ENCODE results near the gene HOXA7. TPM values are rescaled to one million over a fixed set of nuclear protein-coding genes. Genes with fewer than 3 reads are reported as not detected.
A peak's percentile ranks its signal among the peaks of the same experiment; 100 is the strongest.

HOXA7 gene
- total and polyA plus RNA-seq, 2 donors (not counting 1 experiment from before 2014, with no cell fraction given), result 0.37 TPM; not detected in 1

DNA sequence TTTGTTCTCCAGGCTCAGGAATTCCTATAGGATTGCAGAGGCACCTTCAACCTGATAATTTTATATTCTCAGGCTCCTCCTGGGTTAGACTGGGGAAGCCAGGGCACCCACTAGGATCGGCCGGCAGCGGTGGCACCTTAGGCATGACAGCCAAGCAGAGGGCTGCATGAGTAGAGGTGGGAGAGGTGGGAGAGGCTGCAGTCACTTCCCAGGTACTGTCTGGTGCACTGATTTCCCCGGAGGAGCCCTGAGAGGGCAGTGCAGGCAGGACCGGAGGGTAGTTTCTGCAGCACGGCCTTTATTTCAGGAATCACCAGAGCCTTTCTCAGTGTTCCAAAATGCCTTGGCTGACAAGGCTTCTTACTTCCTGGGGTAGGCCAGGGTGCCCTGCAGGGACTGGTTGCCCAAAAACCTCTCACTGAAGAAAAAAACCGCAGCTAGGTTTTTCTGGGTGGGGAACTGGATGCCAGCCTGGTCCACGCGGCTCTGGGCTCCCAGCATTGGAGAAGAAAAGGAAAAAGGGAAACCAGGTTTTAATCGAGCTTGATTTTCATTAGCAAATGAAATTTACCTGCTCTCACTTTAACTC, 47.0 kb upstream of the HOXA7 start:
- Histone ChIP-seq H3K4me3 (ENCODE audit: control extremely low read depth in 1 of 5, extremely low read depth in 1 of 5, insufficient read depth in 1 of 5, low read depth in 2 of 5, low read length in 4 of 5) (no peak overlapping the region), H2AFZ (ENCODE audit: insufficient read depth, low read depth, low read length, poor library complexity, severe bottlenecking) (no peak overlapping the region), H3K27me3 (replicated peaks in 1 of 4; ENCODE audit: control extremely low read depth in 1 of 4, control insufficient read depth in 3 of 4, insufficient read depth in 4 of 4, low read length in 3 of 4) (peaks cover 1 to 88% (median 85%) of the 10 kb centered on the region in 4 experiments), H3K4me1 (ENCODE audit: control insufficient read depth in 2 of 2, insufficient read depth in 2 of 2, low read length in 2 of 2) (peaks cover 45 to 67% of the 10 kb centered on the region in 2 donors), H3K27ac (ENCODE audit: low read length in 2 of 2) (no peak overlapping the region), H4K20me1 (ENCODE audit: control insufficient read depth, insufficient read depth, low read length, poor library complexity, severe bottlenecking) (no peaks in the 10 kb centered on the region), H3K36me3 (replicated peaks in 1 of 2; ENCODE audit: control extremely low read depth in 1 of 2, control insufficient read depth in 1 of 2, extremely low read depth in 1 of 2, insufficient read depth in 2 of 2, low read length in 1 of 2) (no peaks in the 10 kb centered on the region), H3K9ac (ENCODE audit: low read length) (no peak overlapping the region), H3K9me3 (ENCODE audit: control extremely low read depth in 1 of 3, control insufficient read depth in 2 of 3, insufficient read depth in 1 of 3, low read length in 2 of 3) (peaks cover 1 to 53% (median 6%) of the 10 kb centered on the region in 3 donors), H3K4me2 (replicated peaks; ENCODE audit: low read depth, low read length, poor library complexity, severe bottlenecking) (no peak overlapping the region), H3K79me2 (ENCODE audit: control insufficient read depth, insufficient read depth, low read length) (no peaks in the 10 kb centered on the region)
- POLR2A ChIA-PET, result no interaction called here
- Mint-ChIP-seq H3K4me1 (peaks cover 39% of the 10 kb centered on the region), H3K27ac (no peak overlapping the region), H3K4me3 (no peak overlapping the region), H3K9me3 (ENCODE audit: insufficient read depth) (no peaks in the 10 kb centered on the region), H3K27me3 (peaks cover 79% of the 10 kb centered on the region)
- TF ChIP-seq EZH2 (IDR thresholded peaks at IDR 0.05; ENCODE audit: borderline replicate concordance, insufficient read depth, low read depth, low read length, poor library complexity, severe bottlenecking), result no peak
- TF ChIP-seq, protein P1, sequence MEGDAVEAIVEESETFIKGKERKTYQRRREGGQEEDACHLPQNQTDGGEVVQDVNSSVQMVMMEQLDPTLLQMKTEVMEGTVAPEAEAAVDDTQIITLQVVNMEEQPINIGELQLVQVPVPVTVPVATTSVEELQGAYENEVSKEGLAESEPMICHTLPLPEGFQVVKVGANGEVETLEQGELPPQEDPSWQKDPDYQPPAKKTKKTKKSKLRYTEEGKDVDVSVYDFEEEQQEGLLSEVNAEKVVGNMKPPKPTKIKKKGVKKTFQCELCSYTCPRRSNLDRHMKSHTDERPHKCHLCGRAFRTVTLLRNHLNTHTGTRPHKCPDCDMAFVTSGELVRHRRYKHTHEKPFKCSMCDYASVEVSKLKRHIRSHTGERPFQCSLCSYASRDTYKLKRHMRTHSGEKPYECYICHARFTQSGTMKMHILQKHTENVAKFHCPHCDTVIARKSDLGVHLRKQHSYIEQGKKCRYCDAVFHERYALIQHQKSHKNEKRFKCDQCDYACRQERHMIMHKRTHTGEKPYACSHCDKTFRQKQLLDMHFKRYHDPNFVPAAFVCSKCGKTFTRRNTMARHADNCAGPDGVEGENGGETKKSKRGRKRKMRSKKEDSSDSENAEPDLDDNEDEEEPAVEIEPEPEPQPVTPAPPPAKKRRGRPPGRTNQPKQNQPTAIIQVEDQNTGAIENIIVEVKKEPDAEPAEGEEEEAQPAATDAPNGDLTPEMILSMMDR (IDR thresholded peaks at IDR 0.05), result no peak
- 6% methylated on average over 8 of the region's 10 CpGs for WGBS (ENCODE audit: insufficient coverage)
- ATAC-seq (ENCODE audit: low read depth) (no peak), DNase-seq (no peak)
- CTCF ChIA-PET, result interaction anchor here (1.0 to 1.4 kb wide), 5 partner anchors 13 to 1355 kb away, joined by 3 read pairs; no protein-coding TSS in a partner anchor
- intact Hi-C loops (cut with micrococcal nuclease), result loop anchor here (5.0 kb wide), 1 partner anchor 1209 kb away; the partner anchor contains the start of gene CREB5

DNA sequence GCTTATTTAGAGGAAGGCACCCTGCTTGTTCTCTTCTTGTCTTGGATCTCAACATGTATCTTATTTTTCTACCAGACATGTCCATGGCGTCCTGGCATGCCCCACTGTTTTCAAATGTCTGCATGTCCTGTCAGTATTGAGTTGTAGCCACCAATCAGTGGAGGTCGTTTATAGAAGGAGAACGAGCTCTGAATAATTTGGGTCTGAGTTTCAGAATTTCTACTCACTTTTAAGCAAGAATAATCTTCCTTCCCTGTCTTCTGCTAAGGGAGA, 46.3 kb upstream of the HOXA7 start:
- Mint-ChIP-seq H3K4me3 (peak overlapping the region; percentile 36), H3K9me3 (ENCODE audit: insufficient read depth) (no peaks in the 10 kb centered on the region), H3K27me3 (peaks cover 83% of the 10 kb centered on the region), H3K27ac (peak overlapping the region; percentile 37), H3K4me1 (peaks cover 44% of the 10 kb centered on the region)
- no peak overlapping the region for H2AFZ ChIP-seq (ENCODE audit: insufficient read depth, low read depth, low read length, poor library complexity, severe bottlenecking)
- WGBS (ENCODE audit: insufficient coverage), result no CpG with 5 or more reads among the region's 3 CpGs
- no peak for TF ChIP-seq EZH2 (IDR thresholded peaks at IDR 0.05; ENCODE audit: borderline replicate concordance, insufficient read depth, low read depth, low read length, poor library complexity, severe bottlenecking)
- TF ChIP-seq, protein P1 (IDR thresholded peaks at IDR 0.05), result no peak
- peaks cover 50 to 69% of the 10 kb centered on the region in 2 donors for H3K4me1 ChIP-seq (ENCODE audit: control insufficient read depth in 2 of 2, insufficient read depth in 2 of 2, low read length in 2 of 2)
- no peaks in the 10 kb centered on the region for H4K20me1 ChIP-seq (ENCODE audit: control insufficient read depth, insufficient read depth, low read length, poor library complexity, severe bottlenecking)
- intact Hi-C loops (cut with micrococcal nuclease), result loop anchor here (5.0 kb wide), 1 partner anchor 1210 kb away; the partner anchor contains the start of gene CREB5
- no peak for ATAC-seq (ENCODE audit: low read depth)
- peaks cover 1 to 88% (median 85%) of the 10 kb centered on the region in 4 experiments for H3K27me3 ChIP-seq (replicated peaks in 1 of 4; ENCODE audit: control extremely low read depth in 1 of 4, control insufficient read depth in 3 of 4, insufficient read depth in 4 of 4, low read length in 3 of 4)
- no peaks in the 10 kb centered on the region for H3K79me2 ChIP-seq (ENCODE audit: control insufficient read depth, insufficient read depth, low read length)
- H3K27ac ChIP-seq (ENCODE audit: low read length in 2 of 2), result no peak overlapping the region
- H3K4me3 ChIP-seq (ENCODE audit: control extremely low read depth in 1 of 5, extremely low read depth in 1 of 5, insufficient read depth in 1 of 5, low read depth in 2 of 5, low read length in 4 of 5), result no peak overlapping the region
- H3K36me3 ChIP-seq (replicated peaks in 1 of 2; ENCODE audit: control extremely low read depth in 1 of 2, control insufficient read depth in 1 of 2, extremely low read depth in 1 of 2, insufficient read depth in 2 of 2, low read length in 1 of 2), result no peaks in the 10 kb centered on the region
- ChIA-PET POLR2A (interaction anchor here (0.5 kb wide), 1 partner anchor 867 kb away, joined by 5 read pairs; no protein-coding TSS in a partner anchor), CTCF (interaction anchor here (0.9 to 1.8 kb wide), 5 partner anchors 8 to 1355 kb away, joined by 3 to 6 read pairs (median 3); no protein-coding TSS in a partner anchor)
- no peak overlapping the region for H3K9ac ChIP-seq (ENCODE audit: low read length)
- H3K9me3 ChIP-seq (ENCODE audit: control extremely low read depth in 1 of 3, control insufficient read depth in 2 of 3, insufficient read depth in 1 of 3, low read length in 2 of 3), result peaks cover 1 to 60% (median 6%) of the 10 kb centered on the region in 3 donors
- peak; percentile 20 for DNase-seq
- no peak overlapping the region for H3K4me2 ChIP-seq (replicated peaks; ENCODE audit: low read depth, low read length, poor library complexity, severe bottlenecking)

Data from B cell (primary cell).